NCI-H526 (cell line): ENCODE measurements around the gene ENSA.
"Not testable (repeated sequence)": the region's sequence is repeated elsewhere in the genome, so short reads cannot be mapped to it uniquely, and the experiment has no call there.

Experiments used
- DNase-seq, 2 experiments: peaks; one replicate each; lab custom pipeline; 2025; lab: John Stamatoyannopoulos, UW

ENSA gene

DNA sequence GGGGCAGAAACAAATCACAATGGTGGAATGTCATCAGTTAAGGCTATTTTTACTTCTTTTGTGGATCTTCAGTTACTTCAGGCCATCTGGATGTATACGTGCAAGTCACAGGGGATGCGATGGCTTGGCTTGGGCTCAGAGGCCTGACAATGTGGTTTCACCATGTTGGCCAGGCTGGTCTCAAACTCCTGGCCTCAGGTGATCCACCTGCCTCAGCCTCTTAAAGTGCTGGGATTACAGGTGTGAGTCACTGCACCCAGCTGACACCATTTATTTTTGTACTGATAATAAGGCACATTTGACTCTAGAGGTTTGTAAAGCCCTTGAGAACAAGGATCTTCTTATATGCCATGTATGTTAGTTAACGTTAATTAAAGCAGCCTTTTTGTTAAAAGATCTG lies 48.4 kb downstream of the ENSA start:
- not testable (repeated sequence) for DNase-seq

DNA sequence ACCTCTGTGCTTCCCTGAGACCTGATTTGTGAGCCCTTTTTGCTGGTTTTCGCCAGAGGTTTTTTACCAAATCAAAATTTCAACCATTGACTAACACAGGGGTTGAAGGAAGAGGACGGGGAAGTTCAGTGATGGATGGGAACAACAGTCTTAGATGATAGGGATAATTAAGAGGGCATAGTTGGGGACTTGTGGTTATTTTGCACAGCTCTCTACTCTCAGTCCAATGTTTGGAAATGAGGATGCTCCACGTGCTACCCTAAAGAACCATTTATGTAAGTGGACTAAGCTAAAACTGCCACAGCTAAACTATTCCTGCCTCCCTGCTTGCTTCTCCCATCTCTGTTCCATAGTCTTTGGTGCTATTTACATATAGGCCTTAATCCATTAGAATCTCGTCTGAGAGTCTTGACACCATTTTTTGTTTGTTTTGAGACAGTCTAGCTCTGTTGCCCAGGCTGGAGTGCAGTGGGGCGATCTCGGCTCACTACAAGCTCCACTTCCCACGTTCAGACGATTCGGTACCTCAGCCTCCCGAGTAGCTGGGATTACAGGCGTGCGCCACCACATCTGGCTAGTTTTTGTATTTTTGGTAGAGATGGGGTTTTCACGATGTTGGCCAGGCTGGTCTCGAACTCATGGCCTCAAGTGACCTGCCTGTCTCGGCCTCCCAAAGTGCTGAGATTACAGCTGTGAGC lies 49.3 kb downstream of the ENSA start:
- DNase-seq = no peak

DNA sequence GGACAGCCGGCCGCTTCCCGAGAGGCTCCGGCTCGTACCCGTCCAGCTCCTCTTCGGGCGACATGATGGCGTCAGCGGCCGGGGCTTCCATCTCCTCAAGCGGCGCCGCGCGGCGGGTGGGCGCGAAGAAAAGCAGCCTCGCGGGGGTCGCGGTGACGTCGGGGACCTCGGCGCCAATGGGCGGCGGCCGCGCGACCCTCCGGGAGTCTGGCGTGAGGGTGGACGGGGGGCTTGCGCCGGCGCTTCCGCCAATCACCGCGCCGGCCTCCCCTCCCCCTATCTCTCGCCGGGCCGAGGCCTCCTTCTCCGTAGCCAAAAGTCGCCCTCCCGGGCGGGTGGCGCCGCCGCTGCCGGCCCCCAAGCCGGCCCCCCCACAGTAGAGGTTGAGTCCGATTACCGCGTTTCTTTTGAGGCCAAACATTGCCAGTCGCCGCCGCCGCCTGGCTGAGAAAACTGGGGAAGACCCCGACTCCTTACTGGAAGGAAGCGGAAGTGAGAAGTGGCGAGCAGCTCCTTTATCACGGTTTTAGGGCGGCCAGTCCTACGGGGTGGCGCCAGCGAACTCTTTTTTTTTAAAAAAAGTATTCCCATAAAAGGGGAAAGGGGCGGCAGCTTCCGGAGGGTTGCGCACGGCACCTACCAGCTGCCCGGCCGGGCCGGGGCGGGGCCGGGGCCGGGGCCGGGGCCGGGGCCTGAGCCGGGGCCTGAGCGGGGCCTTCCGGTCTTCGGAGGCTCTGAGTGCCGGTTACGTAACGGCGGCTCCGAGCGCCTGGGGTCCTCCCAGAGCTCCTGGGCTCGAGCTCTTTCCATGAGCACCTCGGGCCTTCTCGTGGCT lies 50.1 kb downstream of the ENSA start, which contains the start of gene MCL1:
Gene MCL1 (minus strand): TSS at position 501 of the 835 bp plus-strand sequence. CDS start 80 bp downstream, at position 421.
- peak; percentile 98 to 100 for DNase-seq

DNA sequence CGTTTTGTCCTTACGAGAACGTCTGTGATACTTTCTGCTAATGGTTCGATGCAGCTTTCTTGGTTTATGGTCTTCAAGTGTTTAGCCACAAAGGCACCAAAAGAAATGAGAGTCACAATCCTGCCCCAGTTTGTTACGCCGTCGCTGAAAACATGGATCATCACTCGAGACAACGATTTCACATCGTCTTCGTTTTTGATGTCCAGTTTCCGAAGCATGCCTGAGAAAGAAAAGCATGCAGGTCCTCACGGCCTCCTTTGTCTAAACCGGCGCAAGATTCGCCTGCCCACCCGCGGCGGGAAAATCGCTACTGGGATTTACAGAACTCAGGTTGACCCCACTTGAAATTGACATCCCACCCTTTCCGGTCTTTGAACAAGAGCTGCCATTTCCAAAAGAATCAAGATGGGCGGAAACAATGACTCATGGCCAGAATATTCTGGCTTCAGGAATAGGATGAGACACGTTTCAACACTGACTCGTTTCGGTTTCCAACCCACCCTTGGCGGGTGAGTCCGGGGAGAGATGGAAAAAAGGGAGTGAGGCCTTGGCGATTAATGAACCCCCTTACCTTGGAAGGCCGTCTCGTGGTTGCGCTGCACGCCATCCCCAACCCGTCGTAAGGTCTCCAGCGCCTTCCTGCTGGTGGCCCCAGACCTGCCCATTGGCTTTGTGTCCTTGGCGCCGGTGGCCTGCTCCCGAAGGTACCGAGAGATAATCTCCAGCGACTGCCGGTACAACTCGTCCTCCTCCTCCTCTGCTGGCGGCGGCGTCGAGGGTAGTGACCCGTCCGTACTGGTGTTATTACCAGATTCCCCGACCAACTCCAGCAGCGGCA lies 50.9 kb downstream of the ENSA start:
- DNase-seq = peak; percentile 58 to 83

DNA sequence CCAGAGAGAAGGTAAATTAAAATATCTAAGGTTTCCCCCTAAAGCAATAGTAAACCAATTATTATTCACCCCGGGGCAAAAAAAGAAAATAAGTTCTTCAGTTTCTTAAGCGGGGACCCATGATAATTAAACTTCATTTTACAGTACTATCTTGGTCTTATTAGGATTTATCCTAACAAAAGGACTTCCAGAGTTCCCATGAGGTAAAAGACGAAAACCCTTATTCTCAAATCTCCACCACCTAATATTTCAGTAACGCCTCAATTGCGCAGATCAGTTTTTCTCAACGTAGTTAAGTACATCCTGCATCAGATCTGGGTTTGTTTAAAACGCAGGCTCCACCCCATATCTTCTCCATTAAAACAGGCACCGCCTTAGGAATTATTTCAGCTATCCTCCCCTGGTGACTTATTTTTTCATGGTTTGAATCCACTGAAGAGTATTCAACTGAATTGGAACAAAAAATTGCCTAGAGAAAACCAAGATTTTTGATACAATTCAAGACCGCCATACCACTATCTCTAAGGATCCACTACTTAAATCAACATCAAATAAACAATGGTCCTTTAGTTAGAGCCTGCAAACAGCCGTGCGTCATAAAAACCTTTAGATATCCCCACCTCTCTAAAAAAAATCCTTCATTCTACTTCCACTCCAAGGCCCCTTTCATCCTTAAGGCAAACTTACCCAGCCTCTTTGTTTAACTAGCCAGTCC lies 51.7 kb downstream of the ENSA start:
- peak in 1 of 2 experiments; percentile 56 for DNase-seq

DNA sequence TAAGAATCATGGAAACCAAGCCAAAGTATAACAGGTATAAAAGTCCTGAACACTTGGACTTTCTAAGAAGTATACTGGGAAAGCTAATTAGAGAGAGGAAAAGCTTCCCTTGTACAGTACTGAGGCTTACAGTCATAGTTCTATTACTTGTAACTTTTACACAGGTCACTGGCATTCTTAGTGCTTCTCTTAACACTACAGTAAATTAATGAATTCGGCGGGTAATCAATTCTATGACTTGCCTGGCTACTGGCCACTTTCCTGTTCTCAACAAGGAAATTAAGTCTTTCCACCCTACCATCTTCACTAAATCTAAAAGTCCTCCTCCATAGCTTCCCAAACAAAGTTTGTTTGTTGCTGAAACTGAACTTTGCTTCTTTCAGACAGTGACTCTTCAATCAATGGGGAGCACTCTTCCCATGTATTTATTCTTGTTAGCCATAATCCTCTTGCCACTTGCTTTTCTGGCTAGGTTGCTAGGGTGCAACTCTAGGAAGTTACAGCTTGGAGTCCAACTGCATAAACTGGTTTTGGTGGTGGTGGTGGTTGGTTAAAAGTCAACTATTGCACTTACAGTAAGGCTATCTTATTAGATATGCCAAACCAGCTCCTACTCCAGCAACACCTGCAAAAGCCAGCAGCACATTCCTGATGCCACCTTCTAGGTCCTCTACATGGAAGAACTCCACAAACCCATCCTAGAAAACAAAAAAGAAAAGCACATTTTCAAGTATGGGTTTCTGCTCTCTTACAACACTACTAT lies 52.4 kb downstream of the ENSA start:
- DNase-seq = peak in 1 of 2 experiments; percentile 29

DNA sequence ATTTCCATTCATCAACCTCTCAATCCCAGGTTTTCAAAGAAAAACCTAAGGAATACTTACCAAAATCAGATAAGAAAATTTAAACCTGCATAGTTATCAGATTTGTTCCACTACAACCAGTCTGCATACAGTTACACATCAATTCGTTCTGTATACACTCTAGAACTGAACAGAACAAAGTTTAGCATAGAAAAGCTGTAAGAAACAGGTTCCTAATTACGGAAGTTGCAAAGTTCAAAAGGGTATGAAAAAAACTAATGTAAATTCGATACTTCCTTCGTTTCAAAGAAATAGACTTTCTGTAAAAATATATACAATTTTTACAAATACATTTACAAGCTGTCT lies 53.1 kb downstream of the ENSA start:
- DNase-seq = no peak

DNA sequence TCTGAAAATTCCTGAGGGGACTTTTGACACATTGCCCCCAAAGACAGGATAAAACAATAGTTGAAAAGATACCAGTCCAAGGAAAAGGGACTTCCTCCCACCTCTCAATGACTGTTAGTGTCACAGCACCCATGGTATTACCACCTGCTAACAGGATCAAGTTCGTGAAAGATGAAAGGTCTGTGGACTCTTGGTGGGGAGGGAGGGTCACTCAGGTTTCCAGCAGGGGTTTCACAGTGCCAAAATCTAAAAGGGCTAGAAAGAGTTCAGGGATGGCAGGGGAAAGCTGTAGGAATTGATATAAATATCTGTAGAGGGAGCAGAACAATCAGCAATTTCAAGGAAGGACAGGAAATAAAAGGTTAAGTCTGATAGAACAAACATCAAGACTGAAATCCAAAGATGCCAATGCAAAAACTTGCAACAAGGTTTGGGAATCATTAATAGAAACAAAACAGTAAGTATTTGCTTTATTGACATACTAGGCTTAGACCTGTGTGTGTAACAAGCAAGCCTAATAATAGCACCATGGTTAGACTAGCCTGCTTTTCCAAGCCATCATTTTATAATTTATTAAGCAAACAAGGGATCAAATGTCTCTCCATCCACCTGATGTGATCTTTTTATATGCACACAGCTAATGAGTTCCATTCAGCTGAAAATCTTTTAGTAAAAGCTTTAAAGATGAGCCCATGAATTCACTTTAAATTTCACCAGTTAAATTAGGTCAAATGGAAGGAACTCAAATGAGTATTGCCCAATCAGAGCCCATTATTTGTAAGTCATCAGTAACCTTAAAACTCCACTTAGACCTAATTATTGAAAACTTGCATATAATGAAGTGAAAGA lies 53.7 kb downstream of the ENSA start:
- DNase-seq = peak in 1 of 2 experiments; percentile 56

DNA sequence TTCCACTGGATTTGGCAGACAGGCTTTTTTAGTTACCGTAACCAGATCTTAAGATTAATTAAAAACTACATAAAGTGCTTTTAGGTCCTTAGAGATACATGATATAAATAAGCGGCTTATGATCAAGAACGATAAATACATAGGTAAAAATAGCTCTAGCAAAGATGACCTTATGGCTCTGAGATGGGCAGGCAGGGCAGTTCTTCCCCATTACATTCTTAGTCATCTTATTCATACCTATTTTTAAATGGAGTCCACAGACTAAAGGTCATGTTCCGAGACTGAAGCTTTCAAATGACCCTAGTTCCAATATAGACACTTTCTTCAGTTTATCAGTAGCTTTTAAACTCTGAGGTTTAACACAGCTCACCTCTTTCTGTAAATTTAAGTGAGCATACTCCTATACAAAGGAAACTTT lies 54.3 kb downstream of the ENSA start:
- no peak for DNase-seq

DNA sequence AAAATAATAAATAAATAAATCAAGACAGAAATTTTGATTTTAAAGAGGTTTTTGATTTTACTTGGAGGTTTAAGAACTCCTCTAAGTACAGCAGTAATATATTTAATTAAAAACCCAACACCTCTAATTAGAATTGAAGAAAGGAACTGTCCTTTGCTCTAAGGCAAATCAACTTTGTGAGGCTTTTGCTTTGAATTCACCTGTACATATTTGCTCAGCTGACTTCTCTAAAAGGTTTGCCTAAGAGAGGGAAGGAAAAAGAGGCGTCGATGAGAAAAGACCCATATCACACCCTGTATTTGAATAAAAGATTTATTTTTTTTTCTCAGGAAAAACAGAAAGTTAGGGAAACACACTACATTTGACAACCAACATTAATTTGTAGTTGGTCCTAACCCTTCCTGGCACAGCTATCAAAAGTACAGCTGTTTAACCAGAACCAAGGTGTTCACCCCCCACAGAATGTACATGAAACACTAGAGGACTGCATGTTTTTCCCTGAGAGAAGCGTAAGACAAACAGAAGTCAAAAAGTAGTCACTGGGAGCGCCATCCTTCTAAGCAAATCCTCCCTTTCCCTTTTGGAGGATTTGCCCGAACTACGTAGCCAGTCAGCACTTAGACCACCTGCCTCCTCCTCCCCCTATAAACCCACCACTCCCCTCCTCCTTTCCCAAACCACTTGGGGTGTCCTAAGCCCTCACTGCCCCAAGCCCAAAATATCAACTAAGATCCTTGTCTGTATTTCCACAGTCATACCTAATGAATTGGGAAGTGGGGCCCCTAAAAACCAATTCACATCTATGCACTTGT lies 54.9 kb downstream of the ENSA start:
- DNase-seq = no peak

DNA sequence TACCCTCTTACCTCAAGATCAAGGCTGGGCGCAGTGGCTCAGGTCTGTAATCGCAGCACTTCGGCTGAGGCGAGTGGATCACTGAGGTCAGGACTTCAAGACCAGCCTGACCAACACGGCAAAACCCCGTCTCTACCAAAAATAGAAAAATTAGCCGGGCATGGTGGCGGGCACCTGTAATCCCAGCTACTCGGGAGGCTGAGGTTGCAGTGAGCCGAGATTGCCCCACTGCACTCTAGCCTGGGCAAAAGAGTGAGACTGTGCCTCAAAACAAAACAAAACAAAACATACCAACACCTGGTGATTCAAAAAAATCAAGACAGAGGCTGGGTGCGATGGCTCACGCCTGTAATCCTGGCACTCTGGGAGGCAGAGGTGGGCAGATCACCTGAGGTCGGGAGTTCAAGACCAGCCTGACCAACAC lies 55.8 kb downstream of the ENSA start:
- DNase-seq = not testable (repeated sequence)

DNA sequence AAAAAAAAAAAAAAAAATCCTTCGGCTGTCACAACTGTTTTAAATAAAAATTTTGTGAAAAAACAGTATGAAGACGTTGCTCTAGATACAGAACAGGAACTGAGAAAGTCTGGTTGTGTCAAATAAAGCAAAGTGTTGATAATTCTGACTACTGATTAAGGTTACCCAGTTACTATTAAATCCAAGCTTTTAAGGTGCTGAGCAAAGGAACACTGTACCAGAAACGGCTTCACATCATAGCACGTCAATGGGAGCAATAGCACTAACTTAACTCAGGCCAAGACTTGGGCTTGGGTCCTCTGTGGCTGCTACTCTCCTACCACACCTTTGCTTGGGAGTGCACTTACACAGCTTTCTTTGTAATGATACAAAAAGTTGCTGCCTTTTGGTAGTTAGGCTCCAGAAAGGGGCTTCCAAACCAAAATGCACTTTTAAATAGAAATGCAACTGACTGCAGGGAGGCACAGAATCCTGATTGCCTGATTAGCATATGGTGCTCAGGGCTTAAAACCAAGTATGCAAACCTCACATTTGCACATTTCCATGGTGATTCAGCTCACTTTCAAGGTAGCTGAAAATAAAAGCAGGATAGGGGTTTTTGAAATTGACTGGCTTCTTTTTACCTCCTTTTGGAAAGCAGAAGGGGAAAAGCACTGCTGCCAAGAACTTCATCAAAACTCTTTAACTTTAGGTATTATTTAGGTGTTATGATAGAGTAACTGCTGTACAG lies 56.3 kb downstream of the ENSA start:
- DNase-seq = peak; percentile 52 to 68
